Gastroesophageal sphincter (tissue), 3 donors: Measurements from ENCODE around the gene LAMA2.

Experiments used
- CTCF ChIP-seq, 4 experiments: fragments of 200-600 bp in 2 of 4; fragments of 450-650 bp in 2 of 4; sonication (generic) in 1 of 4; IDR thresholded peaks; one replicate each; pipeline ENCODE4 v1.5.1; 2017 to 2019; ENCODE audit warnings: antibody characterized with exemption in 4 of 4, mild to moderate bottlenecking in 2 of 4, moderate library complexity in 2 of 4
- POLR2A ChIP-seq, 2 donors: fragments of 450-650 bp; IDR thresholded peaks; one replicate each; pipeline ENCODE4 v1.6.1; 2017; ENCODE audit warnings: antibody characterized with exemption in 2 of 2, mild to moderate bottlenecking in 2 of 2, moderate library complexity in 1 of 2

GRCh38 chr6:129105035-129105434 is 222.1 kb downstream of the LAMA2 start:
- TF ChIP-seq CTCF (IDR thresholded peaks at IDR 0.05): no peak
- TF ChIP-seq POLR2A (IDR thresholded peaks at IDR 0.05): no peak
